Hepatocyte (in vitro differentiated cells): ENCODE measurements around the gene SIRT6.

Source experiments
- CTCF ChIP-seq: fragments of 200-600 bp; sonication (generic); IDR thresholded peaks from 2 replicates; pipeline ENCODE4 v1.5.1; 2016; ENCODE audit warnings: antibody characterized with exemption, mild to moderate bottlenecking; ENCODE audit not compliant: poor library complexity
- EZH2 ChIP-seq: fragments of 200-600 bp; sonication (generic); IDR thresholded peaks from 2 replicates; pipeline ENCODE4 v1.6.1; 2016; ENCODE audit warnings: antibody characterized with exemption, mild to moderate bottlenecking, borderline replicate concordance
- EZH2phosphoT487 ChIP-seq: fragments of 200-600 bp; sonication (generic); IDR thresholded peaks from one replicate; pipeline ENCODE4 v1.6.1; 2018; ENCODE audit warnings: antibody characterized with exemption, mild to moderate bottlenecking, low read depth, moderate library complexity; ENCODE audit not compliant: unreplicated experiment, severe bottlenecking

- TF ChIP-seq EZH2 (no peak), CTCF (no peak), EZH2phosphoT487 (no peak)
Observed at GRCh38 chr19:4130744-4131438, 51.5 kb downstream of the SIRT6 start.
